Kidney epithelial cell (primary cell): ENCODE data around the gene SPAG17. TPM values are rescaled to one million over a fixed set of nuclear protein-coding genes. Genes with fewer than 3 reads are reported as not detected.

ENCODE experiments used
- DNase-seq: peaks from one replicate; pipeline ENCODE4 v3.0.0-alpha.2; 2010; ENCODE audit warnings: low read depth
- H3K27me3 ChIP-seq: 2 replicates; pipeline ENCODE4 v1.6.0; 2011; ENCODE audit warnings: low read length; ENCODE audit not compliant: control insufficient read depth, insufficient read depth
- H3K36me3 ChIP-seq: 2 replicates; pipeline ENCODE4 v1.5.1; 2011; ENCODE audit warnings: low read length; ENCODE audit not compliant: control insufficient read depth, insufficient read depth
- H3K4me3 ChIP-seq: 2 replicates; pipeline ENCODE4 v1.5.1; 2011; ENCODE audit warnings: low read depth, mild to moderate bottlenecking, control low read depth, low read length
- total RNA-seq: library from RNA; depleted of rRNA; stranded (reverse); fragments of >200 nt; gene quantifications from 2 replicates; pipeline ENCODE4 v1.2.3, GENCODE V29; 2015
- TF ChIP-seq, protein P1 (sequence below): IDR thresholded peaks from 2 replicates; pipeline ENCODE4 v1.5.1; 2011; ENCODE audit warnings: mild to moderate bottlenecking, moderate library complexity, low read length, control low read depth, inconsistent platforms; ENCODE audit not compliant: insufficient read depth, poor library complexity, severe bottlenecking

SPAG17 gene
- total RNA-seq, 1 donor from 2014 or later = 0.13 TPM

DNA sequence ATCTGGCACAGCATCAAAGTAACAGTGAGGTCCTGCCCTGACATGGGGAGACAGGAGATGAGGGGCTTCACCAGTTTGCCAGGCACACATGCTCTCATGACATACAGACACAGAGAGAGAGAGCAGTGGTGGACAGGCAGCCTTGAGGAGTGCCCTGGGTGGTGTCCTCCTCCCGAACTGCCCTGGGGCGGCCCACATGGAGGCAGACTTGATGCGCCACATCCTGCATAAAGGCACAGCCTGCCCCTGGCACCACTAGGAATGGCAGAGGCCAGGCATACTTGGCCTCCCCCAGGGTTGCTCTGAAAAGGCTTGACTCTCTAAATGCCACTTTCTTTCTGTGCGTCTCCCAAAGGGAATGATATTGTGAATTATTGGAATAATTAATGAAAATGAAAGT lies 67.5 kb downstream of the SPAG17 start:
- no peaks in the 10 kb centered on the region for H3K36me3 ChIP-seq
- no peak for DNase-seq
- H3K27me3 ChIP-seq = no peaks in the 10 kb centered on the region
- no peak overlapping the region for H3K4me3 ChIP-seq
- TF ChIP-seq, protein P1, sequence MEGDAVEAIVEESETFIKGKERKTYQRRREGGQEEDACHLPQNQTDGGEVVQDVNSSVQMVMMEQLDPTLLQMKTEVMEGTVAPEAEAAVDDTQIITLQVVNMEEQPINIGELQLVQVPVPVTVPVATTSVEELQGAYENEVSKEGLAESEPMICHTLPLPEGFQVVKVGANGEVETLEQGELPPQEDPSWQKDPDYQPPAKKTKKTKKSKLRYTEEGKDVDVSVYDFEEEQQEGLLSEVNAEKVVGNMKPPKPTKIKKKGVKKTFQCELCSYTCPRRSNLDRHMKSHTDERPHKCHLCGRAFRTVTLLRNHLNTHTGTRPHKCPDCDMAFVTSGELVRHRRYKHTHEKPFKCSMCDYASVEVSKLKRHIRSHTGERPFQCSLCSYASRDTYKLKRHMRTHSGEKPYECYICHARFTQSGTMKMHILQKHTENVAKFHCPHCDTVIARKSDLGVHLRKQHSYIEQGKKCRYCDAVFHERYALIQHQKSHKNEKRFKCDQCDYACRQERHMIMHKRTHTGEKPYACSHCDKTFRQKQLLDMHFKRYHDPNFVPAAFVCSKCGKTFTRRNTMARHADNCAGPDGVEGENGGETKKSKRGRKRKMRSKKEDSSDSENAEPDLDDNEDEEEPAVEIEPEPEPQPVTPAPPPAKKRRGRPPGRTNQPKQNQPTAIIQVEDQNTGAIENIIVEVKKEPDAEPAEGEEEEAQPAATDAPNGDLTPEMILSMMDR = no peak

DNA sequence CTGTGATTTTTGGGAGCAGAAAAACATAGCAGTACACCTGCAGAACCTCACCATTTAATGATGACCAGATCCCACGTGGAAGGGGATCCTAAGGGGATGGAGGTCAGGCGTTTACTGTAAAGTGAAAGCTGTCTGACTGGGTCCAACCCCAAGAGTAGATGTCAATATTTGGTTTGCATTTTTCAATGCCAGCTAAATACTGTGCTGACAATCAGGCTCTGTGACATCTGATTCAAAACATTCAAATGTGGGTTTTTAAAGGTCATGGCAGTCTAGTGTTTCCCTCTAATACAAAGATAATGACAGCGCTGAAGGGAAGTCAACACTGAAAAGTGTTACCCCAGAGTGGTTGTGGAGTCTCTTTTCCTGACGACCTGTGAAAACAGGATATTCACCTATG lies 68.1 kb downstream of the SPAG17 start:
- no peak overlapping the region for H3K4me3 ChIP-seq
- H3K36me3 ChIP-seq = no peaks in the 10 kb centered on the region
- DNase-seq = no peak
- TF ChIP-seq, protein P1 = no peak
- no peaks in the 10 kb centered on the region for H3K27me3 ChIP-seq

DNA sequence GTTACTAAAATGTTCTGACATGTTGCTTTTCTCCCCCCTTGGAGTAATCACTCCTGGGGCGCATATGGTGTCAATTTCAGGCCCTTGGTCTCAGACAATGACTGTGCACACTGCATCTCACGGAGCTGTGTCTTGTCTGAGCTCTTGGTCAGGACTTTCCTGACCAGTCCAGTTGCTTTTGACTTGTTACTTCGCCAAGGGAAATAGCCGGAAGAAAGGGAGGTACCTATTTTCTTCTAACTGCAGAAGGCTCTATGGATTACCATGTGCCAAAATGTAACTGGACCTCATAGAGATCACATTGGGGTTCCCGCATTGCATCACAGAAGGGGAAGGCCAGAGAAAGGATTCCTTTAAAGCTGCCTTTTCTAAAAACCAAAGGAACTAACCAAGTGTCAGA lies 68.6 kb downstream of the SPAG17 start:
- H3K4me3 ChIP-seq = no peak overlapping the region
- H3K27me3 ChIP-seq = no peaks in the 10 kb centered on the region
- no peaks in the 10 kb centered on the region for H3K36me3 ChIP-seq
- no peak for DNase-seq
- TF ChIP-seq, protein P1 = no peak

DNA sequence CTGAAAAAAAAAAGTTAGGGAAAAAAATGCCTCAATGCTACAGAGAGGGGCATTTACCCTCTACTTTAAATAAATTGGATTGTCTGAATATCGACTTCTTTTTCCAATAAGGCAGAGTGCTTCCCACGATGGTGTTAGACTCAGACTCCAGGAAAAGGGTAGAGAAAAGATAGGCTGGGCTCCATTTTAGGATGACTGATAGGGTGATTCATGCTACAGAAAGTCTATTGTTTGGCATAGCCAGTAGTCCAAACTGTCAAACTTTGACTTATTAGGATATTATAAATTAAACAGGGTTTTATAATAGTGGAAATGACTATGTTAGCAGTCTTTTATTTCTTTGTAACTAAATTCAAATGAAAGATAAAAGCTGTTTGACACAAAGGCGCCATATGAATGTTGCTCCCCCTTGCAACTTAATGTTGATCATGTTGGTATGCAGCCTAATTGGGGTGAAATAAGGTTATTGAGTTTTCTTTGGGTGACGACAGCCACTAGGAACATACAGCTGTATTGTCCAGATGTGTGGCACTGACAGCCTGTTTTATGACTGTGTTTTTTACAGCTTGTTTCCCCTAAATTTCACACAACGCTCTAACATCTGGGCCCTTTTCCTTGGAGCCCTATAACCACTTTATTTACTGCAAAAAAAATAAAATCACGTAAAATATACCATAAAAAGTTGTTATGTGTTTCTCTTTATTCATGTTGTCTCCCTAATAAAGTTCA lies 69.3 kb downstream of the SPAG17 start:
- Histone ChIP-seq H3K4me3 (no peak overlapping the region), H3K27me3 (no peaks in the 10 kb centered on the region), H3K36me3 (no peaks in the 10 kb centered on the region)
- TF ChIP-seq, protein P1 = no peak
- no peak for DNase-seq

DNA sequence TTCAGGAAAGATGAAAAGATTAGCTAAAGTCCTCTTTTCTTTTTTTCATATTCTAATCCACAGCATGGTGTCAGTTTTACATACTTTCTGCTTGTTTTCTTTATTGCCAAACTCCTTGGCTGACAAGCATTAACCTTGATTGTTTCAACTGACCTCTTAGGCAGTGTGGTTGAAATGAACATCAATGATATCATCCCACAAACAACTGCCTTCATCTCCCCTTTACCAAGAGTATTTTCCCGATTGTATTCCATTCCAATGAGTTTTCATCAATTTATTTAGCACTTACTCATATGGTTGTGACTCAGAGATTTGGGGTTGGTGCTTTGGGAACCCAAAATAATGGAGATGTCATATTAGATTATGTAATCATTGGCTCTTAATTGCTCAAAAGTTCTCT lies 71.8 kb downstream of the SPAG17 start:
- TF ChIP-seq, protein P1 = no peak
- no peaks in the 10 kb centered on the region for H3K27me3 ChIP-seq
- DNase-seq = no peak
- H3K4me3 ChIP-seq = no peak overlapping the region
- no peaks in the 10 kb centered on the region for H3K36me3 ChIP-seq

DNA sequence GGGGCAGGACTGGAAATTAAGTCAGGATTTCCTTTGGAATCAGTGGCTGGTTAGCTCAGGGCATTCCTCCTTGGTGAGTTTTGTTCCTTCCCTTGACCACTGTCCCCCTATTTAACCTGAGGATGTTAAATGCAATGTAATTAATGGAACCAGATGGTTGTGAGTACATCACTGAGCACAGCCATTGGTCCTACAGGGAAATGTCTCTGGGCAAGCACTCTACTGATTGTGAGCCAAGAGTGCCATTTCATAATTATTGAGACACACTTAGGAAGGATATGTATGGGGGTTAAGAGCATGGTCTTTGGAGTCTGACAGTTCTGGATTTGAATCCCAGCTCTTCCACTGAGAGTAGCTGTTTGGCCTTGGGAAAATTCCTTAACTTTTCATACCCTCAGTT lies 74.4 kb downstream of the SPAG17 start:
- Histone ChIP-seq H3K4me3 (no peak overlapping the region), H3K36me3 (no peaks in the 10 kb centered on the region), H3K27me3 (no peaks in the 10 kb centered on the region)
- DNase-seq = no peak
- TF ChIP-seq, protein P1 = no peak
